Spinal cord (tissue), 10 donors: ENCODE measurements around the gene STRADA. TPM values are rescaled to one million over a fixed set of nuclear protein-coding genes. Genes with fewer than 3 reads are reported as not detected.

Experiments
- DNase-seq, 6 donors: peaks; one replicate each; pipeline versions ENCODE4 v3.0.0 to v3.0.0-alpha.2; 2013 to 2015; ENCODE audit warnings: low spot score in 6 of 6, low read depth in 4 of 6
- H3K27ac ChIP-seq: one replicate; pipeline ENCODE4 v1.5.1; 2013; ENCODE audit warnings: low read depth, low read length, control low read depth
- H3K27me3 ChIP-seq: one replicate; pipeline ENCODE4 v1.6.1; 2013; ENCODE audit warnings: low read length; ENCODE audit not compliant: control insufficient read depth, insufficient read depth
- H3K36me3 ChIP-seq: one replicate; pipeline ENCODE4 v1.6.1; 2013; ENCODE audit warnings: low read length; ENCODE audit not compliant: control insufficient read depth, insufficient read depth
- H3K4me1 ChIP-seq: one replicate; pipeline ENCODE4 v1.6.1; 2013; ENCODE audit warnings: low read length; ENCODE audit not compliant: control insufficient read depth, insufficient read depth
- H3K4me3 ChIP-seq: one replicate; pipeline ENCODE4 v1.5.1; 2013; ENCODE audit warnings: low read depth, low read length, control low read depth
- H3K9me3 ChIP-seq: one replicate; pipeline ENCODE4 v1.6.1; 2013; ENCODE audit warnings: low read length; ENCODE audit not compliant: control insufficient read depth, insufficient read depth
- WGBS: methylation state at CpG from one replicate; pipeline ENCODE4 v1.1.5; 2013; ENCODE audit warnings: missing lambda C conversion rate; ENCODE audit not compliant: insufficient coverage; 5-methylcytosine and 5-hydroxymethylcytosine counted together
- polyA plus RNA-seq, 2 donors: library from polyadenylated mRNA; unstranded; fragments of 120-200 nt; gene quantifications; one replicate each; pipeline ENCODE4 v1.2.1, GENCODE V29; 2013; ENCODE audit not compliant: insufficient read length in 2 of 2
- total RNA-seq, 2 donors: library from RNA; depleted of rRNA in 1 of 2; stranded (reverse); fragments of 120-200 nt in 1 of 2; fragments of >200 nt in 1 of 2; gene quantifications; one replicate each; pipeline versions ENCODE4 v1.2.3 to v1.2.4, GENCODE V29; 2013 to 2014
- donor health status: healthy.

Gene STRADA
- total and polyA plus RNA-seq, 4 donors = 39.9 to 108 (median 56.7) TPM

- Histone ChIP-seq H3K4me1 (peaks cover 78% of the 10 kb centered on the region), H3K27ac (peak overlapping the region; percentile 81), H3K9me3 (no peaks in the 10 kb centered on the region), H3K4me3 (peak overlapping the region; percentile 54), H3K27me3 (no peaks in the 10 kb centered on the region), H3K36me3 (peaks cover 72% of the 10 kb centered on the region)
- no peak for DNase-seq
- WGBS = 58% methylated on average over 19 of the region's 24 CpGs
Measured at GRCh38 chr17:63698381-63698885, 43.2 kb downstream of the STRADA start.

GRCh38 chr17:63697341-63698286 is 44.0 kb downstream of the STRADA start:
- H3K27me3 ChIP-seq = no peaks in the 10 kb centered on the region
- H3K9me3 ChIP-seq = no peaks in the 10 kb centered on the region
- peak overlapping the region; percentile 1 for H3K4me3 ChIP-seq
- peaks cover 72% of the 10 kb centered on the region for H3K36me3 ChIP-seq
- no peak for DNase-seq
- peak overlapping the region; percentile 15 for H3K27ac ChIP-seq
- WGBS = 57% methylated on average over 18 of the region's 22 CpGs
- H3K4me1 ChIP-seq = peaks cover 78% of the 10 kb centered on the region

GRCh38 chr17:63696381-63696961 is 45.1 kb downstream of the STRADA start:
- peaks cover 67% of the 10 kb centered on the region for H3K4me1 ChIP-seq
- no peaks in the 10 kb centered on the region for H3K27me3 ChIP-seq
- no peak overlapping the region for H3K4me3 ChIP-seq
- peak in 1 of 6 donors; percentile 36 for DNase-seq
- no peak overlapping the region for H3K27ac ChIP-seq
- peaks cover 78% of the 10 kb centered on the region for H3K36me3 ChIP-seq
- 74% methylated on average over 9 of the region's 9 CpGs for WGBS
- no peaks in the 10 kb centered on the region for H3K9me3 ChIP-seq

- Histone ChIP-seq H3K4me1 (peaks cover 61% of the 10 kb centered on the region), H3K27me3 (no peaks in the 10 kb centered on the region), H3K27ac (no peak overlapping the region), H3K36me3 (peaks cover 81% of the 10 kb centered on the region), H3K9me3 (no peaks in the 10 kb centered on the region), H3K4me3 (no peak overlapping the region)
- WGBS = 92% methylated on average over 2 of the region's 6 CpGs
- DNase-seq = no peak
Measured at GRCh38 chr17:63695889-63696288, 45.7 kb downstream of the STRADA start.

- no peak overlapping the region for H3K27ac ChIP-seq
- H3K36me3 ChIP-seq = peaks cover 87% of the 10 kb centered on the region
- WGBS = 79% methylated on average over 6 of the region's 15 CpGs
- peak in 1 of 6 donors; percentile 60 for DNase-seq
- peaks cover 58% of the 10 kb centered on the region for H3K4me1 ChIP-seq
- H3K27me3 ChIP-seq = no peaks in the 10 kb centered on the region
- no peak overlapping the region for H3K4me3 ChIP-seq
- H3K9me3 ChIP-seq = no peaks in the 10 kb centered on the region
Measured at GRCh38 chr17:63694950-63695773, 46.4 kb downstream of the STRADA start.

- H3K4me3 ChIP-seq = no peak overlapping the region
- peaks cover 57% of the 10 kb centered on the region for H3K4me1 ChIP-seq
- H3K27ac ChIP-seq = no peak overlapping the region
- H3K27me3 ChIP-seq = no peaks in the 10 kb centered on the region
- WGBS = 56% methylated on average over 11 of the region's 12 CpGs
- H3K9me3 ChIP-seq = no peaks in the 10 kb centered on the region
- peak in 2 of 6 donors; percentile 18 to 64 for DNase-seq
- H3K36me3 ChIP-seq = peaks cover 95% of the 10 kb centered on the region
Measured at GRCh38 chr17:63694229-63694949, 47.2 kb downstream of the STRADA start.

GRCh38 chr17:63693411-63694113 is 48.0 kb downstream of the STRADA start:
- Histone ChIP-seq H3K27ac (no peak overlapping the region), H3K27me3 (no peaks in the 10 kb centered on the region), H3K36me3 (peaks cover 97% of the 10 kb centered on the region), H3K4me1 (peaks cover 49% of the 10 kb centered on the region), H3K9me3 (no peaks in the 10 kb centered on the region), H3K4me3 (no peak overlapping the region)
- WGBS = 83% methylated on average over 17 of the region's 18 CpGs
- DNase-seq = no peak

- Histone ChIP-seq H3K27me3 (no peaks in the 10 kb centered on the region), H3K27ac (no peak overlapping the region), H3K4me1 (peaks cover 37% of the 10 kb centered on the region), H3K36me3 (peaks cover 94% of the 10 kb centered on the region), H3K4me3 (no peak overlapping the region), H3K9me3 (no peaks in the 10 kb centered on the region)
- DNase-seq = no peak
- 78% methylated on average over 3 of the region's 11 CpGs for WGBS
Measured at GRCh38 chr17:63692195-63692816, 49.3 kb downstream of the STRADA start.
